Measurements from ENCODE around the gene PRLH. TPM values are rescaled to one million over a fixed set of nuclear protein-coding genes. Genes with fewer than 3 reads are reported as not detected.
A peak's percentile ranks its signal among the peaks of the same experiment; 100 is the strongest.

The PRLH gene
- total and polyA plus RNA-seq, 2 of the 13 experiments (the other 11 are each of a cell fraction or from before 2014, with no cell fraction given), result not detected

- 0 out of 2 replicates have a peak, but pooled peaks have one; percentile 77 for TF ChIP-seq ZNF790 (CRISPR knock-in tag; IDR thresholded peaks at IDR 0.05; ENCODE audit: borderline replicate concordance)
- TF ChIP-seq SNAPC5 (CRISPR knock-in tag; IDR thresholded peaks at IDR 0.05; ENCODE audit: borderline replicate concordance), result no peak
- 0 out of 2 replicates have a peak, but pooled peaks have one; percentile 27 for TF ChIP-seq RFX5 (IDR thresholded peaks at IDR 0.05; ENCODE audit: low read depth, low read length)
- peak; percentile 88 for TF ChIP-seq RCOR2 (CRISPR knock-in tag; IDR thresholded peaks at IDR 0.05)
- no peak for TF ChIP-seq ZFP36 (IDR thresholded peaks at IDR 0.05; ENCODE audit: borderline replicate concordance, low read depth, low read length, partially characterized antibody)
- no peak for TF ChIP-seq ZBTB46 (CRISPR knock-in tag; IDR thresholded peaks at IDR 0.05; ENCODE audit: borderline replicate concordance)
- no peak for TF ChIP-seq ZBTB8A (CRISPR knock-in tag; IDR thresholded peaks at IDR 0.05; ENCODE audit: borderline replicate concordance, low read depth)
- no peak for TF ChIP-seq ZNF577 (CRISPR knock-in tag; IDR thresholded peaks at IDR 0.05; ENCODE audit: borderline replicate concordance, low read depth)
- TF ChIP-seq, protein P1, sequence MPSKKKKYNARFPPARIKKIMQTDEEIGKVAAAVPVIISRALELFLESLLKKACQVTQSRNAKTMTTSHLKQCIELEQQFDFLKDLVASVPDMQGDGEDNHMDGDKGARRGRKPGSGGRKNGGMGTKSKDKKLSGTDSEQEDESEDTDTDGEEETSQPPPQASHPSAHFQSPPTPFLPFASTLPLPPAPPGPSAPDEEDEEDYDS (CRISPR knock-in tag; IDR thresholded peaks at IDR 0.05), result peak; percentile 78
- TF ChIP-seq ZMYM2 (CRISPR knock-in tag; IDR thresholded peaks at IDR 0.05), result peak; percentile 47; the same call in 1 of the 2 replicates
- TF ChIP-seq KLF16 (CRISPR knock-in tag; IDR thresholded peaks at IDR 0.05), result 0 out of 4 replicates have a peak, but pooled peaks of 1 of the 2 experiments have one; percentile 57
- TF ChIP-seq ZNF768 (CRISPR knock-in tag; IDR thresholded peaks at IDR 0.05), result no peak
- peak; percentile 82 for TF ChIP-seq HNF4G (IDR thresholded peaks at IDR 0.05; ENCODE audit: borderline replicate concordance, low read depth, low read length)
- peak; percentile 88; the same call in 1 of the 2 replicates for TF ChIP-seq HNF4G (CRISPR knock-in tag; IDR thresholded peaks at IDR 0.05; ENCODE audit: borderline replicate concordance, low read depth)
- TF ChIP-seq, protein P2, sequence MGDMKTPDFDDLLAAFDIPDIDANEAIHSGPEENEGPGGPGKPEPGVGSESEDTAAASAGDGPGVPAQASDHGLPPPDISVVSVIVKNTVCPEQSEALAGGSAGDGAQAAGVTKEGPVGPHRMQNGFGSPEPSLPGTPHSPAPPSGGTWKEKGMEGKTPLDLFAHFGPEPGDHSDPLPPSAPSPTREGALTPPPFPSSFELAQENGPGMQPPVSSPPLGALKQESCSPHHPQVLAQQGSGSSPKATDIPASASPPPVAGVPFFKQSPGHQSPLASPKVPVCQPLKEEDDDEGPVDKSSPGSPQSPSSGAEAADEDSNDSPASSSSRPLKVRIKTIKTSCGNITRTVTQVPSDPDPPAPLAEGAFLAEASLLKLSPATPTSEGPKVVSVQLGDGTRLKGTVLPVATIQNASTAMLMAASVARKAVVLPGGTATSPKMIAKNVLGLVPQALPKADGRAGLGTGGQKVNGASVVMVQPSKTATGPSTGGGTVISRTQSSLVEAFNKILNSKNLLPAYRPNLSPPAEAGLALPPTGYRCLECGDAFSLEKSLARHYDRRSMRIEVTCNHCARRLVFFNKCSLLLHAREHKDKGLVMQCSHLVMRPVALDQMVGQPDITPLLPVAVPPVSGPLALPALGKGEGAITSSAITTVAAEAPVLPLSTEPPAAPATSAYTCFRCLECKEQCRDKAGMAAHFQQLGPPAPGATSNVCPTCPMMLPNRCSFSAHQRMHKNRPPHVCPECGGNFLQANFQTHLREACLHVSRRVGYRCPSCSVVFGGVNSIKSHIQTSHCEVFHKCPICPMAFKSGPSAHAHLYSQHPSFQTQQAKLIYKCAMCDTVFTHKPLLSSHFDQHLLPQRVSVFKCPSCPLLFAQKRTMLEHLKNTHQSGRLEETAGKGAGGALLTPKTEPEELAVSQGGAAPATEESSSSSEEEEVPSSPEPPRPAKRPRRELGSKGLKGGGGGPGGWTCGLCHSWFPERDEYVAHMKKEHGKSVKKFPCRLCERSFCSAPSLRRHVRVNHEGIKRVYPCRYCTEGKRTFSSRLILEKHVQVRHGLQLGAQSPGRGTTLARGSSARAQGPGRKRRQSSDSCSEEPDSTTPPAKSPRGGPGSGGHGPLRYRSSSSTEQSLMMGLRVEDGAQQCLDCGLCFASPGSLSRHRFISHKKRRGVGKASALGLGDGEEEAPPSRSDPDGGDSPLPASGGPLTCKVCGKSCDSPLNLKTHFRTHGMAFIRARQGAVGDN (CRISPR knock-in tag; IDR thresholded peaks at IDR 0.05), result peak; percentile 56
- TF ChIP-seq PLRG1 (conservative IDR thresholded peaks at IDR 0.05), result no peak
- 0 out of 2 replicates have a peak, but pooled peaks have one; percentile 62 for TF ChIP-seq RFXANK (CRISPR knock-in tag; IDR thresholded peaks at IDR 0.05)
- peak; percentile 40; the same call in 1 of the 2 replicates for TF ChIP-seq KDM5B (CRISPR knock-in tag; IDR thresholded peaks at IDR 0.05; ENCODE audit: borderline replicate concordance)
- TF ChIP-seq ZNF207 (IDR thresholded peaks at IDR 0.05; ENCODE audit: borderline replicate concordance), result no peak
- TF ChIP-seq ZNF101 (CRISPR knock-in tag; IDR thresholded peaks at IDR 0.05; ENCODE audit: borderline replicate concordance, low read depth), result no peak
- TF ChIP-seq ZFYVE20 (CRISPR knock-in tag; IDR thresholded peaks at IDR 0.05; ENCODE audit: borderline replicate concordance, low read depth), result no peak
Observed at GRCh38 chr2:237614151-237614720, 47.9 kb downstream of the PRLH start (continued).
